WTC11 (cell line): ENCODE measurements around the gene PAFAH2. TPM values are rescaled to one million over a fixed set of nuclear protein-coding genes. Genes with fewer than 3 reads are reported as not detected.

ENCODE experiments used
- ATAC-seq: fragments of 200-7000 bp; cut with Tn5 transposase; 2 replicates; pipeline ENCODE4 v1.10.0; 2021; ENCODE audit warnings: mild to moderate bottlenecking, moderate library complexity
- CTCF ChIA-PET: fragments of 300-600 bp; sonication (Branson Sonifier 250); formaldehyde crosslinking; loops from one replicate; lab custom pipeline; 2021; ENCODE audit warnings: antibody characterized with exemption; lab: Charles Lee
- POLR2A ChIA-PET: fragments of 350-600 bp; sonication (Branson Sonifier 250); formaldehyde crosslinking; loops from one replicate; lab custom pipeline; 2021; ENCODE audit warnings: antibody characterized with exemption; lab: Charles Lee
- DNase-seq: peaks from one replicate; pipeline ENCODE4 v3.0.0; 2021; ENCODE audit warnings: low spot score
- H3K27ac Mint-ChIP-seq: 2 replicates; pipeline ENCODE4 v1.8.0; 2021; ENCODE audit warnings: mixed read lengths
- H3K27me3 Mint-ChIP-seq: 2 replicates; pipeline ENCODE4 v1.8.0; 2021; ENCODE audit warnings: low read depth, mild to moderate bottlenecking, moderate library complexity, mixed read lengths
- H3K36me3 Mint-ChIP-seq: 2 replicates; pipeline ENCODE4 v1.8.0; 2021; ENCODE audit warnings: mixed read lengths
- H3K4me1 Mint-ChIP-seq: 2 replicates; pipeline ENCODE4 v1.8.0; 2022; ENCODE audit warnings: mixed read lengths
- H3K4me3 Mint-ChIP-seq: 2 replicates; pipeline ENCODE4 v1.8.0; 2021; ENCODE audit warnings: mild to moderate bottlenecking, moderate library complexity, mixed read lengths
- H3K9me3 Mint-ChIP-seq: 2 replicates; pipeline ENCODE4 v1.8.0; 2021; ENCODE audit warnings: mixed read lengths
- CREM ChIP-seq: sonication (generic); formaldehyde crosslinking; IDR thresholded peaks from 2 replicates; pipeline ENCODE4 v1.8.1; 2022; ENCODE audit warnings: mild to moderate bottlenecking, missing genetic modification reagents, moderate library complexity
- ELF4 ChIP-seq: sonication (generic); formaldehyde crosslinking; IDR thresholded peaks from 2 replicates; pipeline ENCODE4 v1.8.1; 2022; ENCODE audit warnings: low read depth, mild to moderate bottlenecking, moderate library complexity, missing genetic modification reagents
- ETV6 ChIP-seq: sonication (generic); formaldehyde crosslinking; IDR thresholded peaks from 2 replicates; pipeline ENCODE4 v1.8.1; 2022; ENCODE audit warnings: mild to moderate bottlenecking, missing genetic modification reagents
- FOXJ3 ChIP-seq: sonication (generic); formaldehyde crosslinking; IDR thresholded peaks from 2 replicates; pipeline ENCODE4 v1.9.0; 2021; ENCODE audit warnings: missing genetic modification reagents, mild to moderate bottlenecking, borderline replicate concordance
- NR2C2 ChIP-seq: sonication (generic); formaldehyde crosslinking; IDR thresholded peaks from 2 replicates; pipeline ENCODE4 v1.8.0; 2022; ENCODE audit warnings: mild to moderate bottlenecking, missing genetic modification reagents
- RORB ChIP-seq: fragments of 250-450 bp; sonication (Bioruptor Pico); IDR thresholded peaks from 2 replicates; pipeline ENCODE4 v1.9.0; 2021; ENCODE audit warnings: mild to moderate bottlenecking
- SMAD4 ChIP-seq: sonication (generic); formaldehyde crosslinking; IDR thresholded peaks from 2 replicates; pipeline ENCODE4 v1.8.0; 2022; ENCODE audit warnings: mild to moderate bottlenecking, missing genetic modification reagents
- SP1 ChIP-seq: sonication (generic); formaldehyde crosslinking; conservative IDR thresholded peaks from 2 replicates; pipeline ENCODE4 v1.8.1; 2022; ENCODE audit warnings: missing genetic modification reagents
- ZNF219 ChIP-seq: sonication (generic); formaldehyde crosslinking; IDR thresholded peaks from 2 replicates; pipeline ENCODE4 v1.8.0; 2023; ENCODE audit warnings: missing genetic modification reagents, mild to moderate bottlenecking, borderline replicate concordance
- ZNF232 ChIP-seq: sonication (generic); formaldehyde crosslinking; IDR thresholded peaks from 2 replicates; pipeline ENCODE4 v1.8.0; 2022; ENCODE audit warnings: mild to moderate bottlenecking, missing genetic modification reagents
- ZNF263 ChIP-seq: sonication (generic); formaldehyde crosslinking; IDR thresholded peaks from 2 replicates; pipeline ENCODE4 v1.8.1; 2022; ENCODE audit warnings: low read depth, mild to moderate bottlenecking, moderate library complexity, missing genetic modification reagents
- total RNA-seq: library from RNA; stranded (reverse); gene quantifications from 3 replicates; pipeline ENCODE4 v1.2.3, GENCODE V29; 2021
- TF ChIP-seq, protein P1 (sequence below): sonication (generic); formaldehyde crosslinking; IDR thresholded peaks from 2 replicates; pipeline ENCODE4 v1.8.1; 2022; ENCODE audit warnings: missing genetic modification reagents, borderline replicate concordance
- TF ChIP-seq, protein P2 (sequence below): sonication (generic); formaldehyde crosslinking; conservative IDR thresholded peaks from 2 replicates; pipeline ENCODE4 v1.8.1; 2022; ENCODE audit warnings: mild to moderate bottlenecking, missing genetic modification reagents
- TF ChIP-seq, protein P3 (sequence below): fragments of 250-450 bp; sonication (Bioruptor Pico); IDR thresholded peaks from 2 replicates; pipeline ENCODE4 v1.9.0; 2021; ENCODE audit warnings: mild to moderate bottlenecking, borderline replicate concordance
- TF ChIP-seq, protein P4 (sequence below): sonication (generic); formaldehyde crosslinking; IDR thresholded peaks from 2 replicates; pipeline ENCODE4 v1.8.0; 2022; ENCODE audit warnings: mild to moderate bottlenecking, missing genetic modification reagents
- TF ChIP-seq, protein P5 (sequence below): fragments of 200-600 bp; IDR thresholded peaks from 2 replicates; pipeline ENCODE4 v1.8.0; 2022; ENCODE audit warnings: antibody characterized with exemption
- TF ChIP-seq, protein P6 (sequence below): fragments of 250-450 bp; sonication (Bioruptor Pico); IDR thresholded peaks from 2 replicates; pipeline ENCODE4 v1.9.0; 2021; ENCODE audit warnings: mild to moderate bottlenecking
- TF ChIP-seq, protein P7 (sequence below): sonication (generic); formaldehyde crosslinking; IDR thresholded peaks from 2 replicates; pipeline ENCODE4 v1.8.1; 2023; ENCODE audit warnings: mild to moderate bottlenecking, moderate library complexity, missing genetic modification reagents

The PAFAH2 gene
- total RNA-seq, 1 experiment from 2014 or later: 11.5 TPM

DNA sequence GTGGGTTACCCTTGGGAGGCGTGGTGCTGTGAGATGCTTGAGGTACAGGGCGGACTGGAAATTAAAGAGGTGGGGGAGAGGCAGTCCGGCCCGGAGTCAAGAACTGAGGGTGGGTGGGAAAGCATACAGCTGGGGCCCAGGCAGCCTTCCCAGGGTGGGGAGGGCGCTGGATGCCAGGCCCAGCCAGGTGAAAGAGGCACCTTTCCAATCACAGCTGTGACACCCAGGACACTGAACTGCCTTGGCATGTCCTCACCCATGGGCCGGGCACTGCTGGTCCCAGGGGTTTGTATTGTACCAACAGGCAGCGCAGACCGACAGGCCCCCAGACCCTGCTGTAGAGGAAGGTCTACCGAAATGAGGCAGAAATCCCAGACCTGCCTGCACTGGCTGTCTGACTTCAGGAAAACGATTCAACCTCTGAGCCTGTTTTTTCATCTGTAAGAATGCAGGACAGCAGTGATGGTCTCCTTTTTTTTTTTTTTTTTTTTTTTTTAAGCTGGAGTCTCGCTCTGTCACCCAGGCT is 39.0 kb upstream of the PAFAH2 start:
- peak overlapping the region; percentile 94; the same call in 1 of the 2 replicates for H3K4me3 Mint-ChIP-seq
- H3K27ac Mint-ChIP-seq: no peak overlapping the region
- no peak for DNase-seq
- POLR2A ChIA-PET: interaction anchor here (0.6 to 0.7 kb wide), 3 partner anchors 60 to 279 kb away, joined by 3 to 5 read pairs (median 4); no protein-coding TSS in a partner anchor
- peaks cover 55% of the 10 kb centered on the region for H3K27me3 Mint-ChIP-seq
- no peak for TF ChIP-seq ETV6 (CRISPR knock-in tag)
- TF ChIP-seq, protein P1, sequence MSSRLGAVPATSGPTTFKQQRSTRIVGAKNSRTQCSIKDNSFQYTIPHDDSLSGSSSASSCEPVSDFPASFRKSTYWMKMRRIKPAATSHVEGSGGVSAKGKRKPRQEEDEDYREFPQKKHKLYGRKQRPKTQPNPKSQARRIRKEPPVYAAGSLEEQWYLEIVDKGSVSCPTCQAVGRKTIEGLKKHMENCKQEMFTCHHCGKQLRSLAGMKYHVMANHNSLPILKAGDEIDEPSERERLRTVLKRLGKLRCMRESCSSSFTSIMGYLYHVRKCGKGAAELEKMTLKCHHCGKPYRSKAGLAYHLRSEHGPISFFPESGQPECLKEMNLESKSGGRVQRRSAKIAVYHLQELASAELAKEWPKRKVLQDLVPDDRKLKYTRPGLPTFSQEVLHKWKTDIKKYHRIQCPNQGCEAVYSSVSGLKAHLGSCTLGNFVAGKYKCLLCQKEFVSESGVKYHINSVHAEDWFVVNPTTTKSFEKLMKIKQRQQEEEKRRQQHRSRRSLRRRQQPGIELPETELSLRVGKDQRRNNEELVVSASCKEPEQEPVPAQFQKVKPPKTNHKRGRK (CRISPR knock-in tag): no peak
- no peak for TF ChIP-seq SMAD4
- TF ChIP-seq, protein P2, sequence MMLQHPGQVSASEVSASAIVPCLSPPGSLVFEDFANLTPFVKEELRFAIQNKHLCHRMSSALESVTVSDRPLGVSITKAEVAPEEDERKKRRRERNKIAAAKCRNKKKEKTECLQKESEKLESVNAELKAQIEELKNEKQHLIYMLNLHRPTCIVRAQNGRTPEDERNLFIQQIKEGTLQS (CRISPR knock-in tag): no peak
- no peak for TF ChIP-seq ZNF232 (CRISPR knock-in tag)
- TF ChIP-seq RORB (CRISPR knock-in tag): no peak
- no peak for TF ChIP-seq ZNF263
- TF ChIP-seq CREM (CRISPR knock-in tag): no peak
- TF ChIP-seq, protein P3, sequence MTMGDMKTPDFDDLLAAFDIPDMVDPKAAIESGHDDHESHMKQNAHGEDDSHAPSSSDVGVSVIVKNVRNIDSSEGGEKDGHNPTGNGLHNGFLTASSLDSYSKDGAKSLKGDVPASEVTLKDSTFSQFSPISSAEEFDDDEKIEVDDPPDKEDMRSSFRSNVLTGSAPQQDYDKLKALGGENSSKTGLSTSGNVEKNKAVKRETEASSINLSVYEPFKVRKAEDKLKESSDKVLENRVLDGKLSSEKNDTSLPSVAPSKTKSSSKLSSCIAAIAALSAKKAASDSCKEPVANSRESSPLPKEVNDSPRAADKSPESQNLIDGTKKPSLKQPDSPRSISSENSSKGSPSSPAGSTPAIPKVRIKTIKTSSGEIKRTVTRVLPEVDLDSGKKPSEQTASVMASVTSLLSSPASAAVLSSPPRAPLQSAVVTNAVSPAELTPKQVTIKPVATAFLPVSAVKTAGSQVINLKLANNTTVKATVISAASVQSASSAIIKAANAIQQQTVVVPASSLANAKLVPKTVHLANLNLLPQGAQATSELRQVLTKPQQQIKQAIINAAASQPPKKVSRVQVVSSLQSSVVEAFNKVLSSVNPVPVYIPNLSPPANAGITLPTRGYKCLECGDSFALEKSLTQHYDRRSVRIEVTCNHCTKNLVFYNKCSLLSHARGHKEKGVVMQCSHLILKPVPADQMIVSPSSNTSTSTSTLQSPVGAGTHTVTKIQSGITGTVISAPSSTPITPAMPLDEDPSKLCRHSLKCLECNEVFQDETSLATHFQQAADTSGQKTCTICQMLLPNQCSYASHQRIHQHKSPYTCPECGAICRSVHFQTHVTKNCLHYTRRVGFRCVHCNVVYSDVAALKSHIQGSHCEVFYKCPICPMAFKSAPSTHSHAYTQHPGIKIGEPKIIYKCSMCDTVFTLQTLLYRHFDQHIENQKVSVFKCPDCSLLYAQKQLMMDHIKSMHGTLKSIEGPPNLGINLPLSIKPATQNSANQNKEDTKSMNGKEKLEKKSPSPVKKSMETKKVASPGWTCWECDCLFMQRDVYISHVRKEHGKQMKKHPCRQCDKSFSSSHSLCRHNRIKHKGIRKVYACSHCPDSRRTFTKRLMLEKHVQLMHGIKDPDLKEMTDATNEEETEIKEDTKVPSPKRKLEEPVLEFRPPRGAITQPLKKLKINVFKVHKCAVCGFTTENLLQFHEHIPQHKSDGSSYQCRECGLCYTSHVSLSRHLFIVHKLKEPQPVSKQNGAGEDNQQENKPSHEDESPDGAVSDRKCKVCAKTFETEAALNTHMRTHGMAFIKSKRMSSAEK: no peak
- TF ChIP-seq ZNF219 (CRISPR knock-in tag): no peak
- TF ChIP-seq FOXJ3: no peak
- no peak for TF ChIP-seq NR2C2 (CRISPR knock-in tag)
- TF ChIP-seq, protein P4, sequence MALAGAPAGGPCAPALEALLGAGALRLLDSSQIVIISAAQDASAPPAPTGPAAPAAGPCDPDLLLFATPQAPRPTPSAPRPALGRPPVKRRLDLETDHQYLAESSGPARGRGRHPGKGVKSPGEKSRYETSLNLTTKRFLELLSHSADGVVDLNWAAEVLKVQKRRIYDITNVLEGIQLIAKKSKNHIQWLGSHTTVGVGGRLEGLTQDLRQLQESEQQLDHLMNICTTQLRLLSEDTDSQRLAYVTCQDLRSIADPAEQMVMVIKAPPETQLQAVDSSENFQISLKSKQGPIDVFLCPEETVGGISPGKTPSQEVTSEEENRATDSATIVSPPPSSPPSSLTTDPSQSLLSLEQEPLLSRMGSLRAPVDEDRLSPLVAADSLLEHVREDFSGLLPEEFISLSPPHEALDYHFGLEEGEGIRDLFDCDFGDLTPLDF (CRISPR knock-in tag): no peak
- no peak for TF ChIP-seq SP1 (CRISPR knock-in tag)
- TF ChIP-seq, all 79 proteins: peak for 0
- Mint-ChIP-seq H3K9me3 (no peaks in the 10 kb centered on the region), H3K36me3 (no peaks in the 10 kb centered on the region), H3K4me1 (peaks cover 8% of the 10 kb centered on the region)
- CTCF ChIA-PET: interaction anchor here (0.6 to 6.2 kb wide), 38 partner anchors 8 to 372 kb away, joined by 3 to 136 read pairs (median 6); partner anchors contain the start of genes CATSPER4, CEP85, EXTL1 and PAQR7
- ATAC-seq: no peak

DNA sequence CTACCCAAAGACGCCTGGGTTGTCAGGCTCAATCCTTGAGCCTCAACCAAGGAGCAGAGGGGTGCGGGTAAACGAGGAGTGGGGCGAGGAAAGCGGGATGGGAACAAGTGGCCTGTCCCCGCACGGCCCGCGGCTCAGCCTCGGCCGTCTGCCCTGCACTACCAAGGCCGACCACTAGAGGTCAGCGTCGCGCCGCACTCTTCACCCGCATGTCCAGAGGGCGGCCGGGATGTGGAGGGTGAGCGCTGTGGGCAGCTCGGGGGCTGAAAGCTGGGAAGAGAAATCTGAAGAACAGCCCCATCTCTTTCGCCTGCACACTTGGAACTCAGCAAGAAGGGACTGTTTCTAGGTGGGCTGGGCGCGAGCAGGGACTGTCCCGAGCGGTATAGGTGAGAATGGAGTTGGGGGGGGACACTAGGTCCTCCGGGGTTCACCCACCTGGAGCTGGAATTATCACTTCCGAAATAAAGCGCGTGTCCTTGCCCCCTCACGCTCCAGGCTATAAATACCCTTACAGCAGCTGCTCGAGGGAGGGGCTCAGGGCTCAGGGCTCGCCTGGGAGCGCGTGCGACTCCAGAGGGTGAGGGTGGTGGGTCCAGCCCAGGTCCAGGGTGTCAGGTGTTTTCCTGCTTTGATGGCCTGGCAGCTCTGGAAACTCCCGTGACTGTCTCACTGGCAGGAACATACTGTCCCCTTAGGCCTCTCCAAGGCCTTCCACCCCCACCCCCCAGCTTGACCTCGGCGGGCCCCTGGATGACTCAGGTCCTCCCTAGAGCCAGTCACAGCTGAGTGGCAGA is 38.3 kb upstream of the PAFAH2 start:
- peaks cover 8% of the 10 kb centered on the region for H3K4me1 Mint-ChIP-seq
- peak overlapping the region; percentile 94 for H3K4me3 Mint-ChIP-seq
- no peaks in the 10 kb centered on the region for H3K36me3 Mint-ChIP-seq
- POLR2A ChIA-PET: interaction anchor here (0.6 kb wide), 2 partner anchors 122 to 280 kb away, joined by 3 to 5 read pairs; no protein-coding TSS in a partner anchor
- CTCF ChIA-PET: interaction anchor here (0.6 to 6.2 kb wide), 66 partner anchors 9 to 436 kb away, joined by 3 to 136 read pairs (median 4); partner anchors contain the start of genes CATSPER4, CEP85, EXTL1 and HMGN2
- peak; percentile 78 for ATAC-seq
- TF ChIP-seq, protein P5, sequence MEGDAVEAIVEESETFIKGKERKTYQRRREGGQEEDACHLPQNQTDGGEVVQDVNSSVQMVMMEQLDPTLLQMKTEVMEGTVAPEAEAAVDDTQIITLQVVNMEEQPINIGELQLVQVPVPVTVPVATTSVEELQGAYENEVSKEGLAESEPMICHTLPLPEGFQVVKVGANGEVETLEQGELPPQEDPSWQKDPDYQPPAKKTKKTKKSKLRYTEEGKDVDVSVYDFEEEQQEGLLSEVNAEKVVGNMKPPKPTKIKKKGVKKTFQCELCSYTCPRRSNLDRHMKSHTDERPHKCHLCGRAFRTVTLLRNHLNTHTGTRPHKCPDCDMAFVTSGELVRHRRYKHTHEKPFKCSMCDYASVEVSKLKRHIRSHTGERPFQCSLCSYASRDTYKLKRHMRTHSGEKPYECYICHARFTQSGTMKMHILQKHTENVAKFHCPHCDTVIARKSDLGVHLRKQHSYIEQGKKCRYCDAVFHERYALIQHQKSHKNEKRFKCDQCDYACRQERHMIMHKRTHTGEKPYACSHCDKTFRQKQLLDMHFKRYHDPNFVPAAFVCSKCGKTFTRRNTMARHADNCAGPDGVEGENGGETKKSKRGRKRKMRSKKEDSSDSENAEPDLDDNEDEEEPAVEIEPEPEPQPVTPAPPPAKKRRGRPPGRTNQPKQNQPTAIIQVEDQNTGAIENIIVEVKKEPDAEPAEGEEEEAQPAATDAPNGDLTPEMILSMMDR: peak; percentile 100
- TF ChIP-seq, protein P6, sequence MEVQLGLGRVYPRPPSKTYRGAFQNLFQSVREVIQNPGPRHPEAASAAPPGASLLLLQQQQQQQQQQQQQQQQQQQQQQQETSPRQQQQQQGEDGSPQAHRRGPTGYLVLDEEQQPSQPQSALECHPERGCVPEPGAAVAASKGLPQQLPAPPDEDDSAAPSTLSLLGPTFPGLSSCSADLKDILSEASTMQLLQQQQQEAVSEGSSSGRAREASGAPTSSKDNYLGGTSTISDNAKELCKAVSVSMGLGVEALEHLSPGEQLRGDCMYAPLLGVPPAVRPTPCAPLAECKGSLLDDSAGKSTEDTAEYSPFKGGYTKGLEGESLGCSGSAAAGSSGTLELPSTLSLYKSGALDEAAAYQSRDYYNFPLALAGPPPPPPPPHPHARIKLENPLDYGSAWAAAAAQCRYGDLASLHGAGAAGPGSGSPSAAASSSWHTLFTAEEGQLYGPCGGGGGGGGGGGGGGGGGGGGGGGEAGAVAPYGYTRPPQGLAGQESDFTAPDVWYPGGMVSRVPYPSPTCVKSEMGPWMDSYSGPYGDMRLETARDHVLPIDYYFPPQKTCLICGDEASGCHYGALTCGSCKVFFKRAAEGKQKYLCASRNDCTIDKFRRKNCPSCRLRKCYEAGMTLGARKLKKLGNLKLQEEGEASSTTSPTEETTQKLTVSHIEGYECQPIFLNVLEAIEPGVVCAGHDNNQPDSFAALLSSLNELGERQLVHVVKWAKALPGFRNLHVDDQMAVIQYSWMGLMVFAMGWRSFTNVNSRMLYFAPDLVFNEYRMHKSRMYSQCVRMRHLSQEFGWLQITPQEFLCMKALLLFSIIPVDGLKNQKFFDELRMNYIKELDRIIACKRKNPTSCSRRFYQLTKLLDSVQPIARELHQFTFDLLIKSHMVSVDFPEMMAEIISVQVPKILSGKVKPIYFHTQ: no peak
- TF ChIP-seq ELF4 (CRISPR knock-in tag): no peak
- TF ChIP-seq ETV6 (CRISPR knock-in tag): 0 out of 2 replicates have a peak, but pooled peaks have one; percentile 38
- TF ChIP-seq, protein P7, sequence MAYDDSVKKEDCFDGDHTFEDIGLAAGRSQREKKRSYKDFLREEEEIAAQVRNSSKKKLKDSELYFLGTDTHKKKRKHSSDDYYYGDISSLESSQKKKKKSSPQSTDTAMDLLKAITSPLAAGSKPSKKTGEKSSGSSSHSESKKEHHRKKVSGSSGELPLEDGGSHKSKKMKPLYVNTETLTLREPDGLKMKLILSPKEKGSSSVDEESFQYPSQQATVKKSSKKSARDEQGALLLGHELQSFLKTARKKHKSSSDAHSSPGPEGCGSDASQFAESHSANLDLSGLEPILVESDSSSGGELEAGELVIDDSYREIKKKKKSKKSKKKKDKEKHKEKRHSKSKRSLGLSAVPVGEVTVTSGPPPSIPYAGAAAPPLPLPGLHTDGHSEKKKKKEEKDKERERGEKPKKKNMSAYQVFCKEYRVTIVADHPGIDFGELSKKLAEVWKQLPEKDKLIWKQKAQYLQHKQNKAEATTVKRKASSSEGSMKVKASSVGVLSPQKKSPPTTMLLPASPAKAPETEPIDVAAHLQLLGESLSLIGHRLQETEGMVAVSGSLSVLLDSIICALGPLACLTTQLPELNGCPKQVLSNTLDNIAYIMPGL (CRISPR knock-in tag): 0 out of 2 replicates have a peak, but pooled peaks have one; percentile 28
- TF ChIP-seq, all 79 proteins: peak for 3
- Mint-ChIP-seq H3K27ac (no peak overlapping the region), H3K9me3 (no peaks in the 10 kb centered on the region), H3K27me3 (peaks cover 54% of the 10 kb centered on the region)
- DNase-seq: peak; percentile 86
